Peyer's patch (tissue), 4 donors: ENCODE results near the gene FBL.

Experiments used
- CTCF ChIP-seq, 6 experiments: fragments of 450-650 bp in 4 of 6; fragments of 200-600 bp in 2 of 6; sonication (generic) in 1 of 6; IDR thresholded peaks; one replicate each; pipeline ENCODE4 v1.5.1; 2017 to 2019; ENCODE audit warnings: antibody characterized with exemption in 6 of 6, mild to moderate bottlenecking in 3 of 6, moderate library complexity in 1 of 6
- POLR2A ChIP-seq, 2 donors: fragments of 450-650 bp; IDR thresholded peaks; one replicate each; pipeline ENCODE4 v1.5.1; 2017; ENCODE audit warnings: antibody characterized with exemption in 2 of 2, mild to moderate bottlenecking in 2 of 2, moderate library complexity in 2 of 2

DNA sequence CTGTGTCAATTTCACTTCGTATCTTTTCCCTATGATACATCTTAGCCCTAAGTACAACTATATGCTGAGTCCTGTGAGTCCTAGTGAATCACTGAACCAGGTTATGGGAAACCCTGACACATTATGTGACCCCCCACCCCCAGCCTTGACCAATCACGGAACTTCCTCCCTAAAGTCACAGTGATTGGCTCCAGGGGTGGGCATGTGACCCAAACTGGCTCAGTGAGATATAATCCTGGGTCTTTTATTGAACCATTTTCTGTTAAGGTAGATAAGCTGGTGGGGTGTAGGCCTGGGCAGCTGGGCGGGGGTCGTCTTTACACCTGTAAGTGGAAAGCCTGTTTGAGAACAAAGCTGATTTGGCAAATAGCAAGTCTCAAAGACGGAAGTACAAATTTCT, 19.8 kb upstream of the FBL start:
- TF ChIP-seq CTCF (IDR thresholded peaks at IDR 0.05) (no peak), POLR2A (IDR thresholded peaks at IDR 0.05) (no peak)
